ENCODE results near the gene TMEM181.
"Not testable (repeated sequence)": the region's sequence is repeated elsewhere in the genome, so short reads cannot be mapped to it uniquely, and the experiment has no call there.

TMEM181 gene

GRCh38 chr6:158645064-158646022 is 85.5 kb downstream of the TMEM181 start:
- peak overlapping the region; percentile 98 to 99 for H3K27ac ChIP-seq (ENCODE audit: low read depth in 2 of 2, low read length in 2 of 2)
- no peaks in the 10 kb centered on the region for H3K9me3 ChIP-seq (ENCODE audit: control insufficient read depth in 2 of 2, low read length in 2 of 2)
- H3K9ac ChIP-seq (ENCODE audit: low read depth in 1 of 2, low read length in 2 of 2), result peak overlapping the region; percentile 90 to 99
- no peaks in the 10 kb centered on the region for H3K27me3 ChIP-seq (ENCODE audit: control insufficient read depth in 2 of 2, insufficient read depth in 2 of 2, low read length in 2 of 2)
- H3K4me1 ChIP-seq (ENCODE audit: control insufficient read depth in 2 of 2, insufficient read depth in 2 of 2, low read length in 2 of 2), result peaks cover 15 to 19% of the 10 kb centered on the region in 2 donors
- peaks cover 0 to 4% of the 10 kb centered on the region in 2 donors for H3K36me3 ChIP-seq (ENCODE audit: control insufficient read depth in 2 of 2, insufficient read depth in 2 of 2, low read length in 2 of 2)
- H3K4me3 ChIP-seq (ENCODE audit: low read length in 2 of 2), result peak overlapping the region; percentile 83 to 97

- Histone ChIP-seq H3K9ac (ENCODE audit: low read depth in 1 of 2, low read length in 2 of 2) (no peak overlapping the region), H3K36me3 (ENCODE audit: control insufficient read depth in 2 of 2, insufficient read depth in 2 of 2, low read length in 2 of 2) (no peaks in the 10 kb centered on the region), H3K9me3 (ENCODE audit: control insufficient read depth in 2 of 2, low read length in 2 of 2) (no peaks in the 10 kb centered on the region), H3K27me3 (ENCODE audit: control insufficient read depth in 2 of 2, insufficient read depth in 2 of 2, low read length in 2 of 2) (no peaks in the 10 kb centered on the region), H3K4me1 (ENCODE audit: control insufficient read depth in 2 of 2, insufficient read depth in 2 of 2, low read length in 2 of 2) (peaks cover 15 to 19% of the 10 kb centered on the region in 2 donors), H3K27ac (ENCODE audit: low read depth in 2 of 2, low read length in 2 of 2) (no peak overlapping the region), H3K4me3 (ENCODE audit: low read length in 2 of 2) (no peak overlapping the region)
These were observed 86.4 kb downstream of the TMEM181 start for GRCh38 chr6:158646023-158646910.

- Histone ChIP-seq H3K4me3 (ENCODE audit: low read length in 2 of 2) (no peak overlapping the region), H3K36me3 (ENCODE audit: control insufficient read depth in 2 of 2, insufficient read depth in 2 of 2, low read length in 2 of 2) (no peaks in the 10 kb centered on the region), H3K9ac (ENCODE audit: low read depth in 1 of 2, low read length in 2 of 2) (no peak overlapping the region), H3K27ac (ENCODE audit: low read depth in 2 of 2, low read length in 2 of 2) (no peak overlapping the region), H3K9me3 (ENCODE audit: control insufficient read depth in 2 of 2, low read length in 2 of 2) (no peaks in the 10 kb centered on the region), H3K27me3 (ENCODE audit: control insufficient read depth in 2 of 2, insufficient read depth in 2 of 2, low read length in 2 of 2) (no peaks in the 10 kb centered on the region), H3K4me1 (ENCODE audit: control insufficient read depth in 2 of 2, insufficient read depth in 2 of 2, low read length in 2 of 2) (peaks cover 10 to 12% of the 10 kb centered on the region in 2 donors)
These were observed 87.6 kb downstream of the TMEM181 start for GRCh38 chr6:158647501-158647900.

GRCh38 chr6:158648682-158649131 is 88.8 kb downstream of the TMEM181 start:
- Histone ChIP-seq H3K27me3 (ENCODE audit: control insufficient read depth in 2 of 2, insufficient read depth in 2 of 2, low read length in 2 of 2) (no peaks in the 10 kb centered on the region), H3K4me1 (ENCODE audit: control insufficient read depth in 2 of 2, insufficient read depth in 2 of 2, low read length in 2 of 2) (peaks cover 5% of the 10 kb centered on the region in 2 donors), H3K27ac (ENCODE audit: low read depth in 2 of 2, low read length in 2 of 2) (peak overlapping the region in 1 of 2 donors; percentile 46), H3K9me3 (ENCODE audit: control insufficient read depth in 2 of 2, low read length in 2 of 2) (no peaks in the 10 kb centered on the region), H3K36me3 (ENCODE audit: control insufficient read depth in 2 of 2, insufficient read depth in 2 of 2, low read length in 2 of 2) (no peaks in the 10 kb centered on the region), H3K9ac (ENCODE audit: low read depth in 1 of 2, low read length in 2 of 2) (no peak overlapping the region), H3K4me3 (ENCODE audit: low read length in 2 of 2) (no peak overlapping the region)

- Histone ChIP-seq H3K9me3 (ENCODE audit: control insufficient read depth in 2 of 2, low read length in 2 of 2) (no peaks in the 10 kb centered on the region), H3K36me3 (ENCODE audit: control insufficient read depth in 2 of 2, insufficient read depth in 2 of 2, low read length in 2 of 2) (no peaks in the 10 kb centered on the region), H3K27me3 (ENCODE audit: control insufficient read depth in 2 of 2, insufficient read depth in 2 of 2, low read length in 2 of 2) (no peaks in the 10 kb centered on the region), H3K9ac (ENCODE audit: low read depth in 1 of 2, low read length in 2 of 2) (peak within 1 kb of the TSS; percentile 0 to 24), H3K4me3 (ENCODE audit: low read length in 2 of 2) (peak within 1 kb of the TSS in 1 of 2 donors; percentile 50), H3K4me1 (ENCODE audit: control insufficient read depth in 2 of 2, insufficient read depth in 2 of 2, low read length in 2 of 2) (peaks cover 8 to 9% of the 10 kb centered on the region in 2 donors), H3K27ac (ENCODE audit: low read depth in 2 of 2, low read length in 2 of 2) (peak within 1 kb of the TSS; percentile 46 to 74)
These were observed 89.6 kb downstream of the TMEM181 start, which contains the start of gene SYTL3 for GRCh38 chr6:158649289-158650143. Gene SYTL3 (plus strand): TSS chr6:158650054. CDS start chr6:158663269, 13,215 bp downstream.

- H3K27me3 ChIP-seq (ENCODE audit: control insufficient read depth in 2 of 2, insufficient read depth in 2 of 2, low read length in 2 of 2); H3K4me1 ChIP-seq (ENCODE audit: control insufficient read depth in 2 of 2, insufficient read depth in 2 of 2, low read length in 2 of 2); H3K36me3 ChIP-seq (ENCODE audit: control insufficient read depth in 2 of 2, insufficient read depth in 2 of 2, low read length in 2 of 2); H3K9ac ChIP-seq (ENCODE audit: low read depth in 1 of 2, low read length in 2 of 2); H3K9me3 ChIP-seq (ENCODE audit: control insufficient read depth in 2 of 2, low read length in 2 of 2); H3K4me3 ChIP-seq (ENCODE audit: low read length in 2 of 2): not testable (repeated sequence)
- peak overlapping the region in 1 of 2 donors; percentile 48 for H3K27ac ChIP-seq (ENCODE audit: low read depth in 2 of 2, low read length in 2 of 2)
These were observed 92.3 kb downstream of the TMEM181 start for GRCh38 chr6:158651981-158652737.

GRCh38 chr6:158653577-158654354 is 93.9 kb downstream of the TMEM181 start:
- Histone ChIP-seq H3K9me3 (ENCODE audit: control insufficient read depth in 2 of 2, low read length in 2 of 2) (no peaks in the 10 kb centered on the region), H3K27ac (ENCODE audit: low read depth in 2 of 2, low read length in 2 of 2) (peak overlapping the region; percentile 65 to 82), H3K4me1 (ENCODE audit: control insufficient read depth in 2 of 2, insufficient read depth in 2 of 2, low read length in 2 of 2) (peaks cover 4 to 8% of the 10 kb centered on the region in 2 donors), H3K9ac (ENCODE audit: low read depth in 1 of 2, low read length in 2 of 2) (peak overlapping the region in 1 of 2 donors; percentile 29), H3K36me3 (ENCODE audit: control insufficient read depth in 2 of 2, insufficient read depth in 2 of 2, low read length in 2 of 2) (no peaks in the 10 kb centered on the region), H3K27me3 (ENCODE audit: control insufficient read depth in 2 of 2, insufficient read depth in 2 of 2, low read length in 2 of 2) (no peaks in the 10 kb centered on the region), H3K4me3 (ENCODE audit: low read length in 2 of 2) (no peak overlapping the region)

- no peaks in the 10 kb centered on the region for H3K9me3 ChIP-seq (ENCODE audit: control insufficient read depth in 2 of 2, low read length in 2 of 2)
- no peaks in the 10 kb centered on the region for H3K27me3 ChIP-seq (ENCODE audit: control insufficient read depth in 2 of 2, insufficient read depth in 2 of 2, low read length in 2 of 2)
- H3K4me3 ChIP-seq (ENCODE audit: low read length in 2 of 2), result no peak overlapping the region
- peak overlapping the region; percentile 65 to 82 for H3K27ac ChIP-seq (ENCODE audit: low read depth in 2 of 2, low read length in 2 of 2)
- H3K4me1 ChIP-seq (ENCODE audit: control insufficient read depth in 2 of 2, insufficient read depth in 2 of 2, low read length in 2 of 2), result peaks cover 4 to 8% of the 10 kb centered on the region in 2 donors
- H3K9ac ChIP-seq (ENCODE audit: low read depth in 1 of 2, low read length in 2 of 2), result no peak overlapping the region
- no peaks in the 10 kb centered on the region for H3K36me3 ChIP-seq (ENCODE audit: control insufficient read depth in 2 of 2, insufficient read depth in 2 of 2, low read length in 2 of 2)
These were observed 94.6 kb downstream of the TMEM181 start for GRCh38 chr6:158654498-158654897.

All from mucosa of rectum (tissue), 2 donors.